Measurements from ENCODE around the gene MTX1.

GRCh38 chr1:155236451-155236850, 28.0 kb downstream of the MTX1 start:
- TF ChIP-seq CTCF (IDR thresholded peaks at IDR 0.05) (no peak), POLR2AphosphoS5 (IDR thresholded peaks at IDR 0.05) (no peak)
